MCF 10A (cell line): ENCODE data around the gene ELFN1. TPM values are rescaled to one million over a fixed set of nuclear protein-coding genes. Genes with fewer than 3 reads are reported as not detected.

Experiments
- BruUV-seq: library from RNA; stranded (reverse); fragments of 400-500 nt; replicated peaks from 2 replicates; lab custom pipeline; 2021; lab: Mats Ljungman, UMichigan
- CTCF ChIA-PET: fragments of 300-600 bp; sonication (Branson Sonifier 250); formaldehyde crosslinking; extraction: SDS; loops from one replicate; lab custom pipeline; 2021; ENCODE audit warnings: antibody characterized with exemption, inconsistent platforms; lab: Yijun Ruan, JAX
- POLR2A ChIA-PET: fragments of 300-600, 350-650 bp; sonication (Branson Sonifier 250); formaldehyde crosslinking; extraction: SDS; loops from one replicate; lab custom pipeline; 2020; ENCODE audit warnings: antibody characterized with exemption, inconsistent platforms; lab: Yijun Ruan, JAX
- DNase-seq: peaks from one replicate; pipeline ENCODE4 v3.0.0-alpha.2; 2018; ENCODE audit not compliant: unreplicated experiment
- H3K27ac Mint-ChIP-seq: one replicate; pipeline ENCODE4 v1.8.0; 2022; ENCODE audit warnings: mild to moderate bottlenecking, low read depth, mixed read lengths; ENCODE audit not compliant: unreplicated experiment
- H3K27me3 Mint-ChIP-seq: one replicate; pipeline ENCODE4 v1.8.0; 2022; ENCODE audit warnings: mixed read lengths; ENCODE audit not compliant: insufficient read depth, unreplicated experiment
- H3K36me3 Mint-ChIP-seq: one replicate; pipeline ENCODE4 v1.8.0; 2022; ENCODE audit warnings: mild to moderate bottlenecking, moderate library complexity, mixed read lengths; ENCODE audit not compliant: insufficient read depth, unreplicated experiment
- H3K4me1 Mint-ChIP-seq: one replicate; pipeline ENCODE4 v1.8.0; 2022; ENCODE audit warnings: mixed read lengths; ENCODE audit not compliant: insufficient read depth, unreplicated experiment
- H3K4me3 Mint-ChIP-seq: one replicate; pipeline ENCODE4 v1.8.0; 2022; ENCODE audit warnings: mild to moderate bottlenecking, moderate library complexity, mixed read lengths; ENCODE audit not compliant: unreplicated experiment
- H3K9me3 Mint-ChIP-seq: one replicate; pipeline ENCODE4 v1.8.0; 2022; ENCODE audit warnings: mixed read lengths; ENCODE audit not compliant: unreplicated experiment
- CTCF ChIP-seq: fragments of 200-600 bp; IDR thresholded peaks from one replicate; pipeline ENCODE4 v1.8.0; 2022; ENCODE audit warnings: antibody characterized with exemption, mild to moderate bottlenecking; ENCODE audit not compliant: unreplicated experiment
- intact Hi-C: fragments of 100-400 bp; cut with micrococcal nuclease; formaldehyde crosslinking; loops from 2 replicates; pipeline ENCODE4 v1.14.1; 2022
- total RNA-seq: library from RNA; stranded (reverse); gene quantifications from 2 replicates; pipeline ENCODE4 v1.2.3, GENCODE V29; 2022

The ELFN1 gene
- total RNA-seq, 1 experiment from 2014 or later = not detected

DNA sequence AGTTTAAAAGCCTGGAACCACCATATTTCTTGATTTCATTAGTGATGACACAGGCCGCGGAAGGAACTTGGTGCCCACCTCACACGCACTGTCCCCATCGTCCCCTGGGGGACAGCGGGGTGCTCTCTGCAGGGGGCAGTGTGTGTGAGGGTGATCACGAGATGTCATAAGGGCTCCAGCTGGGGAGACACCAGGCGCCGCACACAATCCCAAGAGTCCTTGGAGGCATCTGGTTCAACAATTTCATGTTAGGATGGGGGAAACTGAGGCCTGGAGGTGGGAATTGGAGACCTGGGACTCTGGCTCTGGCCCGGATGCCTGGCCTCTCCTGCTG is 66.4 kb downstream of the ELFN1 start:
- no peaks in the 10 kb centered on the region for H3K4me1 Mint-ChIP-seq
- peaks cover 64% of the 10 kb centered on the region for H3K27me3 Mint-ChIP-seq
- TF ChIP-seq CTCF = no peak
- no peak overlapping the region for H3K27ac Mint-ChIP-seq
- no peak overlapping the region for H3K4me3 Mint-ChIP-seq
- BruUV-seq = no TSS peak
- CTCF ChIA-PET = interaction anchor here (0.9 kb wide), 1 partner anchor 473 kb away, joined by 3 read pairs; no protein-coding TSS in a partner anchor
- no peaks in the 10 kb centered on the region for H3K9me3 Mint-ChIP-seq
- DNase-seq = no peak
- POLR2A ChIA-PET = no interaction called here
- intact Hi-C loops = no loop called here
- no peaks in the 10 kb centered on the region for H3K36me3 Mint-ChIP-seq

GRCh38 chr7:1736830-1737229 is 66.8 kb downstream of the ELFN1 start:
- no peaks in the 10 kb centered on the region for H3K9me3 Mint-ChIP-seq
- no peak overlapping the region for H3K4me3 Mint-ChIP-seq
- no peak overlapping the region for H3K27ac Mint-ChIP-seq
- CTCF ChIA-PET = interaction anchor here (0.6 to 0.9 kb wide), 2 partner anchors 22 to 473 kb away, joined by 3 to 4 read pairs; no protein-coding TSS in a partner anchor
- intact Hi-C loops = no loop called here
- no peak for DNase-seq
- peaks cover 61% of the 10 kb centered on the region for H3K27me3 Mint-ChIP-seq
- H3K4me1 Mint-ChIP-seq = no peaks in the 10 kb centered on the region
- POLR2A ChIA-PET = no interaction called here
- no TSS peak for BruUV-seq
- no peaks in the 10 kb centered on the region for H3K36me3 Mint-ChIP-seq
- TF ChIP-seq CTCF = no peak

- DNase-seq = no peak
- intact Hi-C loops = no loop called here
- Mint-ChIP-seq H3K27me3 (peaks cover 54% of the 10 kb centered on the region), H3K27ac (no peak overlapping the region), H3K36me3 (no peaks in the 10 kb centered on the region), H3K9me3 (no peaks in the 10 kb centered on the region), H3K4me3 (no peak overlapping the region), H3K4me1 (no peaks in the 10 kb centered on the region)
- TF ChIP-seq CTCF = no peak
- POLR2A ChIA-PET = no interaction called here
- CTCF ChIA-PET = interaction anchor here (0.6 kb wide), 1 partner anchor 21 kb away, joined by 4 read pairs; no protein-coding TSS in a partner anchor
- no TSS peak for BruUV-seq
Measured at GRCh38 chr7:1737523-1737922, 67.4 kb downstream of the ELFN1 start.

DNA sequence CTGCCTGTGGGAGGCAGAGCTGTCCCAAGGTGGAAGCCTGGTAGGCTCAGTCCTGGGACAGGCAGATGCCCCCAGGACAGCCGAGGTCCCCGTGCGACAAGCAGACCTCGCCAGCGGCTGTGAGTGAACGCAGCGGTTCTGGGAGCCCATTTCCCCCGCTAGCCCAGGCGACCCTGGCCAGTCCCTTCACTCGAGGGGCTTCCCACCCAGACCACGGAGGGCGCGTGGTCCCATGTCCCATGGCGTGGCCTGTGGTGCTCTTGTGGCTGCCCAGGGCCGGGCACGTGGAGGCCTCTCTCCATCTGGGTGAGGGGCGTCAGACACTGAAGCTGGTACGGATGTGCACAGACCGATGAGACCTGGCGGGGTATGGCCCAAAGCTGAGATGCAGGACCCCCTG is 67.9 kb downstream of the ELFN1 start:
- POLR2A ChIA-PET = interaction anchor here (0.6 kb wide), 1 partner anchor 339 kb away, joined by 4 read pairs; no protein-coding TSS in a partner anchor
- TF ChIP-seq CTCF = no peak
- no peak for DNase-seq
- H3K27me3 Mint-ChIP-seq = peaks cover 49% of the 10 kb centered on the region
- no TSS peak for BruUV-seq
- H3K27ac Mint-ChIP-seq = no peak overlapping the region
- no peak overlapping the region for H3K4me3 Mint-ChIP-seq
- CTCF ChIA-PET = no interaction called here
- no peaks in the 10 kb centered on the region for H3K4me1 Mint-ChIP-seq
- no peaks in the 10 kb centered on the region for H3K9me3 Mint-ChIP-seq
- no peaks in the 10 kb centered on the region for H3K36me3 Mint-ChIP-seq
- intact Hi-C loops = no loop called here
